WTC11 (cell line): ENCODE measurements around the gene TTLL11. TPM values are rescaled to one million over a fixed set of nuclear protein-coding genes. Genes with fewer than 3 reads are reported as not detected.
A peak's percentile ranks its signal among the peaks of the same experiment; 100 is the strongest.

Experiments
- ATAC-seq: fragments of 200-7000 bp; cut with Tn5 transposase; 2 replicates; pipeline ENCODE4 v1.10.0; 2021; ENCODE audit warnings: mild to moderate bottlenecking, moderate library complexity
- CTCF ChIA-PET: fragments of 300-600 bp; sonication (Branson Sonifier 250); formaldehyde crosslinking; loops from one replicate; lab custom pipeline; 2021; ENCODE audit warnings: antibody characterized with exemption; lab: Charles Lee
- POLR2A ChIA-PET: fragments of 350-600 bp; sonication (Branson Sonifier 250); formaldehyde crosslinking; loops from one replicate; lab custom pipeline; 2021; ENCODE audit warnings: antibody characterized with exemption; lab: Charles Lee
- DNase-seq: peaks from one replicate; pipeline ENCODE4 v3.0.0; 2021; ENCODE audit warnings: low spot score
- H3K27ac Mint-ChIP-seq: 2 replicates; pipeline ENCODE4 v1.8.0; 2021; ENCODE audit warnings: mixed read lengths
- H3K27me3 Mint-ChIP-seq: 2 replicates; pipeline ENCODE4 v1.8.0; 2021; ENCODE audit warnings: low read depth, mild to moderate bottlenecking, moderate library complexity, mixed read lengths
- H3K36me3 Mint-ChIP-seq: 2 replicates; pipeline ENCODE4 v1.8.0; 2021; ENCODE audit warnings: mixed read lengths
- H3K4me1 Mint-ChIP-seq: 2 replicates; pipeline ENCODE4 v1.8.0; 2022; ENCODE audit warnings: mixed read lengths
- H3K4me3 Mint-ChIP-seq: 2 replicates; pipeline ENCODE4 v1.8.0; 2021; ENCODE audit warnings: mild to moderate bottlenecking, moderate library complexity, mixed read lengths
- H3K9me3 Mint-ChIP-seq: 2 replicates; pipeline ENCODE4 v1.8.0; 2021; ENCODE audit warnings: mixed read lengths
- CREB1 ChIP-seq: sonication (generic); formaldehyde crosslinking; IDR thresholded peaks from 2 replicates; pipeline ENCODE4 v1.8.0; 2023; ENCODE audit warnings: mild to moderate bottlenecking, missing genetic modification reagents
- E2F1 ChIP-seq: sonication (generic); formaldehyde crosslinking; IDR thresholded peaks from 2 replicates; pipeline ENCODE4 v1.8.0; 2022; ENCODE audit warnings: mild to moderate bottlenecking, missing genetic modification reagents
- FOXK1 ChIP-seq: sonication (generic); formaldehyde crosslinking; IDR thresholded peaks from 2 replicates; pipeline ENCODE4 v1.8.0; 2022; ENCODE audit warnings: mild to moderate bottlenecking, moderate library complexity, missing genetic modification reagents
- GRHL2 ChIP-seq: fragments of 250-450 bp; sonication (Bioruptor Pico); IDR thresholded peaks from 2 replicates; pipeline ENCODE4 v1.8.0; 2022; ENCODE audit warnings: mild to moderate bottlenecking, moderate library complexity; ENCODE audit not compliant: insufficient replicate concordance, severe bottlenecking
- IRF1 ChIP-seq: sonication (generic); formaldehyde crosslinking; IDR thresholded peaks from 2 replicates; pipeline ENCODE4 v1.8.0; 2023; ENCODE audit warnings: missing genetic modification reagents
- NR2C2 ChIP-seq: sonication (generic); formaldehyde crosslinking; IDR thresholded peaks from 2 replicates; pipeline ENCODE4 v1.8.0; 2022; ENCODE audit warnings: mild to moderate bottlenecking, missing genetic modification reagents
- OVOL2 ChIP-seq: fragments of 250-450 bp; sonication (Bioruptor Pico); IDR thresholded peaks from 2 replicates; pipeline ENCODE4 v1.9.0; 2021; ENCODE audit warnings: mild to moderate bottlenecking, borderline replicate concordance
- SMAD3 ChIP-seq: sonication (generic); formaldehyde crosslinking; IDR thresholded peaks from 2 replicates; pipeline ENCODE4 v1.8.0; 2022; ENCODE audit warnings: missing genetic modification reagents, mild to moderate bottlenecking, borderline replicate concordance
- TEAD1 ChIP-seq: sonication (generic); formaldehyde crosslinking; IDR thresholded peaks from 2 replicates; pipeline ENCODE4 v1.8.0; 2022; ENCODE audit warnings: mild to moderate bottlenecking, missing genetic modification reagents
- TP53 ChIP-seq: sonication (generic); formaldehyde crosslinking; IDR thresholded peaks from 2 replicates; pipeline ENCODE4 v1.8.1; 2023; ENCODE audit warnings: mild to moderate bottlenecking, missing genetic modification reagents
- ZNF138 ChIP-seq: sonication (generic); formaldehyde crosslinking; conservative IDR thresholded peaks from 2 replicates; pipeline ENCODE4 v1.8.1; 2022; ENCODE audit warnings: mild to moderate bottlenecking, moderate library complexity, missing genetic modification reagents
- ZNF281 ChIP-seq: sonication (generic); formaldehyde crosslinking; IDR thresholded peaks from 2 replicates; pipeline ENCODE4 v1.8.0; 2023; ENCODE audit warnings: mild to moderate bottlenecking, missing genetic modification reagents
- ZNF512 ChIP-seq: sonication (generic); formaldehyde crosslinking; IDR thresholded peaks from 2 replicates; pipeline ENCODE4 v1.8.1; 2022; ENCODE audit warnings: missing genetic modification reagents, borderline replicate concordance
- ZNF671 ChIP-seq: fragments of 250-450 bp; sonication (Bioruptor Pico); IDR thresholded peaks from 2 replicates; pipeline ENCODE4 v1.8.0; 2021; ENCODE audit warnings: mild to moderate bottlenecking
- total RNA-seq: library from RNA; stranded (reverse); gene quantifications from 3 replicates; pipeline ENCODE4 v1.2.3, GENCODE V29; 2021
- TF ChIP-seq, protein P1 (sequence below): sonication (generic); formaldehyde crosslinking; conservative IDR thresholded peaks from 2 replicates; pipeline ENCODE4 v1.8.1; 2023; ENCODE audit warnings: mild to moderate bottlenecking, low read depth, missing genetic modification reagents, moderate library complexity
- TF ChIP-seq, protein P2 (sequence below): fragments of 250-450 bp; sonication (Bioruptor Pico); IDR thresholded peaks from 2 replicates; pipeline ENCODE4 v1.8.0; 2021; ENCODE audit warnings: mild to moderate bottlenecking

Gene TTLL11
- total RNA-seq, 1 experiment from 2014 or later = 1.1 TPM

DNA sequence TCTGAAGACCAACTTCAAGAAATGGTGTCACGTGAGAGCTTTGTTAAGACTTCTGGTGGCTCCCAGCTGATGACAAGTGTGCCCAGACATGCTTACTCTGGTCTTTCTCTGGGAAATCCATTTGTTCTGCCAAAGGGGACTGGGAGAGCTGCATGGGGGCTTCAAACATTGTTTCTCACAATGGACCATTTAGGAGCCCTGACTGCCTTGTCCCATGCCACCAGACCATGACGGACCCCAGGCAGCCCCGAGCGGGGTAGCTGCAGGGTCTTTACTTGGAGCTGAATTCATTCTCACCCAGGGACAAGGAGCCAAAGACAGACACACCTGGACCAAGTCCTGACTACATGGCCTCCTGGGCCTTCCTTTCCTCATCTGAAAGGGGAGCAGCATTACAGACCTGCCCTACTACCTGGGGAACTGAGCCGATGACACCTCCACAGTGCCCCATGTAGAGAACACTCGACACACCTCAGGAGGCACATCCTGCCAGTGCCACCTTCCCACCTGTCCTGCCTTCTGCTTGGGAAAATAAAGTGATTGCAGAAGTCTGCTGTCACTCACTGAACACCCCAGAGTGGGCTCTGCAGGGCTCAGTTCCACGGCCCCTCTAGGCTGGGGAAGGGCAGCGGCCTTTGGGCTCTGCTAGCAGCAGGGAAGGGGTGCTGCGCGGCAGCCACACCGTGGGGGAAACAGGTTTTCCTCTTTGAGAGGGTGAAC lies 272.7 kb downstream of the TTLL11 start (continued):
- TF ChIP-seq, protein P1, sequence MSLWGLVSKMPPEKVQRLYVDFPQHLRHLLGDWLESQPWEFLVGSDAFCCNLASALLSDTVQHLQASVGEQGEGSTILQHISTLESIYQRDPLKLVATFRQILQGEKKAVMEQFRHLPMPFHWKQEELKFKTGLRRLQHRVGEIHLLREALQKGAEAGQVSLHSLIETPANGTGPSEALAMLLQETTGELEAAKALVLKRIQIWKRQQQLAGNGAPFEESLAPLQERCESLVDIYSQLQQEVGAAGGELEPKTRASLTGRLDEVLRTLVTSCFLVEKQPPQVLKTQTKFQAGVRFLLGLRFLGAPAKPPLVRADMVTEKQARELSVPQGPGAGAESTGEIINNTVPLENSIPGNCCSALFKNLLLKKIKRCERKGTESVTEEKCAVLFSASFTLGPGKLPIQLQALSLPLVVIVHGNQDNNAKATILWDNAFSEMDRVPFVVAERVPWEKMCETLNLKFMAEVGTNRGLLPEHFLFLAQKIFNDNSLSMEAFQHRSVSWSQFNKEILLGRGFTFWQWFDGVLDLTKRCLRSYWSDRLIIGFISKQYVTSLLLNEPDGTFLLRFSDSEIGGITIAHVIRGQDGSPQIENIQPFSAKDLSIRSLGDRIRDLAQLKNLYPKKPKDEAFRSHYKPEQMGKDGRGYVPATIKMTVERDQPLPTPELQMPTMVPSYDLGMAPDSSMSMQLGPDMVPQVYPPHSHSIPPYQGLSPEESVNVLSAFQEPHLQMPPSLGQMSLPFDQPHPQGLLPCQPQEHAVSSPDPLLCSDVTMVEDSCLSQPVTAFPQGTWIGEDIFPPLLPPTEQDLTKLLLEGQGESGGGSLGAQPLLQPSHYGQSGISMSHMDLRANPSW = no peak
- no peak for TF ChIP-seq GRHL2 (CRISPR knock-in tag)

GRCh38 chr9:121819428-121820231 lies 273.5 kb downstream of the TTLL11 start:
- H3K4me3 Mint-ChIP-seq = peak overlapping the region; percentile 24; the same call in 1 of the 2 replicates
- H3K4me1 Mint-ChIP-seq = peaks cover 50% of the 10 kb centered on the region
- H3K36me3 Mint-ChIP-seq = no peaks in the 10 kb centered on the region

GRCh38 chr9:121818841-121819427 lies 274.2 kb downstream of the TTLL11 start:
- Mint-ChIP-seq H3K4me3 (peak overlapping the region; percentile 24; the same call in 1 of the 2 replicates), H3K27me3 (no peaks in the 10 kb centered on the region), H3K4me1 (peaks cover 50% of the 10 kb centered on the region), H3K27ac (no peak overlapping the region), H3K9me3 (no peaks in the 10 kb centered on the region), H3K36me3 (no peaks in the 10 kb centered on the region)
- ChIA-PET CTCF (interaction anchor here (0.7 to 2.8 kb wide), 3 partner anchors 75 to 112 kb away, joined by 3 to 12 read pairs (median 4); no protein-coding TSS in a partner anchor), POLR2A (interaction anchor here (1.0 kb wide), 1 partner anchor 84 kb away, joined by 3 read pairs; no protein-coding TSS in a partner anchor)
- DNase-seq = no peak
- no peak for ATAC-seq
- TF ChIP-seq TP53 (CRISPR knock-in tag) = no peak
- no peak for TF ChIP-seq ZNF512 (CRISPR knock-in tag)
- no peak for TF ChIP-seq CREB1 (CRISPR knock-in tag)
- TF ChIP-seq E2F1 = no peak
- TF ChIP-seq, protein P2, sequence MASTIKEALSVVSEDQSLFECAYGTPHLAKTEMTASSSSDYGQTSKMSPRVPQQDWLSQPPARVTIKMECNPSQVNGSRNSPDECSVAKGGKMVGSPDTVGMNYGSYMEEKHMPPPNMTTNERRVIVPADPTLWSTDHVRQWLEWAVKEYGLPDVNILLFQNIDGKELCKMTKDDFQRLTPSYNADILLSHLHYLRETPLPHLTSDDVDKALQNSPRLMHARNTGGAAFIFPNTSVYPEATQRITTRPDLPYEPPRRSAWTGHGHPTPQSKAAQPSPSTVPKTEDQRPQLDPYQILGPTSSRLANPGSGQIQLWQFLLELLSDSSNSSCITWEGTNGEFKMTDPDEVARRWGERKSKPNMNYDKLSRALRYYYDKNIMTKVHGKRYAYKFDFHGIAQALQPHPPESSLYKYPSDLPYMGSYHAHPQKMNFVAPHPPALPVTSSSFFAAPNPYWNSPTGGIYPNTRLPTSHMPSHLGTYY (CRISPR knock-in tag) = no peak
- no peak for TF ChIP-seq IRF1 (CRISPR knock-in tag)
- no peak for TF ChIP-seq FOXK1 (CRISPR knock-in tag)
- no peak for TF ChIP-seq NR2C2 (CRISPR knock-in tag)

More at GRCh38 chr9:121819428-121820231, 273.5 kb downstream of the TTLL11 start:
- peak; percentile 58 for DNase-seq
- POLR2A ChIA-PET = interaction anchor here (1.0 kb wide), 1 partner anchor 85 kb away, joined by 3 read pairs; no protein-coding TSS in a partner anchor
- ATAC-seq = peak; percentile 69
- no peak for TF ChIP-seq ZNF671 (CRISPR knock-in tag)
- no peak for TF ChIP-seq ZNF138 (CRISPR knock-in tag)
- TF ChIP-seq ZNF281 (CRISPR knock-in tag) = no peak
- no peak for TF ChIP-seq OVOL2
- TF ChIP-seq TEAD1 (CRISPR knock-in tag) = no peak
- no peak for TF ChIP-seq SMAD3 (CRISPR knock-in tag)
- TF ChIP-seq, all 79 proteins: peak for 0
- no peaks in the 10 kb centered on the region for H3K9me3 Mint-ChIP-seq
- H3K27me3 Mint-ChIP-seq = no peaks in the 10 kb centered on the region
- CTCF ChIA-PET = interaction anchor here (0.7 to 2.8 kb wide), 5 partner anchors 42 to 135 kb away, joined by 3 to 12 read pairs (median 4); no protein-coding TSS in a partner anchor
- H3K27ac Mint-ChIP-seq = no peak overlapping the region
